SK-N-SH (cell line): ENCODE measurements around the gene MFSD8. TPM values are rescaled to one million over a fixed set of nuclear protein-coding genes. Genes with fewer than 3 reads are reported as not detected.

Experiments used
- CTCF ChIA-PET: fragments of 300-600, 350-600 bp; formaldehyde crosslinking; extraction: SDS; loops from one replicate; lab custom pipeline; 2021; lab: Yijun Ruan, JAX
- POLR2A ChIA-PET: fragments of 350-600 bp; sonication (Branson Sonifier 250); formaldehyde crosslinking; extraction: SDS; loops from one replicate; lab custom pipeline; 2020; ENCODE audit warnings: antibody characterized with exemption, inconsistent platforms; lab: Yijun Ruan, JAX
- DNase-seq: peaks from one replicate; pipeline ENCODE4 v3.0.0; 2012
- H2AFZ ChIP-seq: fragments of 200-600 bp; sonication (generic); 2 replicates; pipeline ENCODE4 v1.8.1; 2016; ENCODE audit warnings: antibody characterized with exemption, mild to moderate bottlenecking, low read depth
- H3F3A ChIP-seq: fragments of 200-600 bp; sonication (generic); replicated peaks from 2 replicates; pipeline ENCODE3; 2016; ENCODE audit warnings: antibody characterized with exemption, mild to moderate bottlenecking; ENCODE audit not compliant: insufficient read depth
- H3K27ac ChIP-seq, 2 experiments: fragments of 200-500 bp in 1 of 2; fragments of 200-600 bp in 1 of 2; sonication (Bioruptor generic) in 1 of 2; sonication (generic), shearing (Covaris generic) in 1 of 2; 2 replicates each; pipeline versions ENCODE4 v1.5.1 to v1.6.1; 2014 to 2016; ENCODE audit warnings: low read depth in 2 of 2, inconsistent platforms in 1 of 2, low read length in 1 of 2, mild to moderate bottlenecking in 1 of 2, mixed read lengths in 1 of 2
- H3K27me3 ChIP-seq: fragments of 200-600 bp; sonication (generic), shearing (Covaris generic); 2 replicates; pipeline ENCODE4 v1.6.1; 2016; ENCODE audit warnings: mixed run types; ENCODE audit not compliant: insufficient read depth
- H3K36me3 ChIP-seq, 2 experiments: fragments of 200-500 bp in 1 of 2; fragments of 200-600 bp in 1 of 2; sonication (Bioruptor generic) in 1 of 2; sonication (generic) in 1 of 2; replicated peaks in 1 of 2; 2 replicates each; pipeline versions ENCODE3 to v1.5.1; 2014 to 2016; ENCODE audit warnings: low read length in 1 of 2, mild to moderate bottlenecking in 1 of 2; ENCODE audit not compliant: insufficient read depth in 2 of 2, control insufficient read depth in 1 of 2
- H3K4me1 ChIP-seq, 2 experiments: fragments of 200-500 bp in 1 of 2; fragments of 200-600 bp in 1 of 2; sonication (Bioruptor generic) in 1 of 2; sonication (generic), shearing (Covaris generic) in 1 of 2; 2 replicates each; pipeline versions ENCODE4 v1.5.1 to v1.6.1; 2014 to 2016; ENCODE audit warnings: low read depth in 1 of 2, low read length in 1 of 2, mixed run types in 1 of 2; ENCODE audit not compliant: insufficient read depth in 2 of 2, control insufficient read depth in 1 of 2
- H3K4me2 ChIP-seq: fragments of 200-600 bp; sonication (generic), shearing (Covaris generic); 2 replicates; pipeline ENCODE4 v1.6.1; 2017; ENCODE audit warnings: mixed run types
- H3K4me3 ChIP-seq, 2 experiments: fragments of 200-500 bp in 1 of 2; fragments of 200-600 bp in 1 of 2; sonication (Bioruptor generic) in 1 of 2; sonication (generic), shearing (Covaris generic) in 1 of 2; 2 replicates each; pipeline versions ENCODE4 v1.5.1 to v1.8.1; 2014 to 2016; ENCODE audit warnings: low read depth in 2 of 2, inconsistent platforms in 1 of 2, low read length in 1 of 2, mild to moderate bottlenecking in 1 of 2, mixed read lengths in 1 of 2, moderate library complexity in 1 of 2
- H3K79me2 ChIP-seq: fragments of 200-600 bp; sonication (generic); 2 replicates; pipeline ENCODE4 v1.8.1; 2017; ENCODE audit warnings: mild to moderate bottlenecking; ENCODE audit not compliant: insufficient read depth
- H3K9ac ChIP-seq: fragments of 200-600 bp; sonication (generic); 2 replicates; pipeline ENCODE4 v1.6.1; 2017; ENCODE audit warnings: mixed run types
- H3K9me2 ChIP-seq: fragments of 200-600 bp; sonication (generic); 2 replicates; pipeline ENCODE4 v1.6.1; 2017; ENCODE audit warnings: mixed run types
- H3K9me3 ChIP-seq: fragments of 200-600 bp; sonication (generic); 2 replicates; pipeline ENCODE4 v1.6.1; 2017; ENCODE audit warnings: mixed run types, mild to moderate bottlenecking, moderate library complexity
- H4K20me1 ChIP-seq: fragments of 200-600 bp; sonication (generic); 2 replicates; pipeline ENCODE4 v1.6.1; 2017; ENCODE audit warnings: mild to moderate bottlenecking, mixed run types; ENCODE audit not compliant: insufficient read depth
- CHD2 ChIP-seq: fragments of 150-350 bp; IDR thresholded peaks from 2 replicates; pipeline ENCODE4 v1.6.1; 2018; ENCODE audit warnings: low read length; ENCODE audit not compliant: partially characterized antibody
- CTCF ChIP-seq: fragments of 200-600 bp; sonication (generic); IDR thresholded peaks from 2 replicates; pipeline ENCODE4 v1.6.1; 2017; ENCODE audit warnings: antibody characterized with exemption, mild to moderate bottlenecking, moderate library complexity
- ELF1 ChIP-seq: IDR thresholded peaks from 2 replicates; pipeline ENCODE4 v1.4.0; 2012
- EP300 ChIP-seq, 2 experiments: IDR thresholded peaks; 2 replicates each; pipeline versions ENCODE4 v1.4.0 to v1.6.1; 2012; ENCODE audit warnings: borderline replicate concordance in 1 of 2, low read depth in 1 of 2, low read length in 1 of 2
- EZH2phosphoT487 ChIP-seq: fragments of 200-600 bp; sonication (generic); IDR thresholded peaks from 2 replicates; pipeline ENCODE4 v1.6.1; 2017; ENCODE audit warnings: low read depth, mixed run types, mild to moderate bottlenecking, antibody characterized with exemption, moderate library complexity, borderline replicate concordance
- FOSL2 ChIP-seq: IDR thresholded peaks from 2 replicates; pipeline ENCODE4 v1.4.0; 2012; ENCODE audit warnings: low read depth, mild to moderate bottlenecking, moderate library complexity, borderline replicate concordance
- FOXJ3 ChIP-seq: sonication (generic); formaldehyde crosslinking; IDR thresholded peaks from 2 replicates; pipeline ENCODE4 v1.5.1; 2020; ENCODE audit warnings: mild to moderate bottlenecking, missing genetic modification reagents
- FOXM1 ChIP-seq: IDR thresholded peaks from 2 replicates; pipeline ENCODE4 v1.4.0; 2012; ENCODE audit warnings: low read depth, mild to moderate bottlenecking
- GABPA ChIP-seq: IDR thresholded peaks from 2 replicates; pipeline ENCODE4 v1.4.0; 2012; ENCODE audit warnings: low read depth, mild to moderate bottlenecking
- IRF3 ChIP-seq: fragments of 150-350 bp; IDR thresholded peaks from 2 replicates; pipeline ENCODE4 v1.6.1; 2016; ENCODE audit warnings: mild to moderate bottlenecking, low read depth, low read length
- MEF2A ChIP-seq: IDR thresholded peaks from 2 replicates; pipeline ENCODE4 v1.4.0; 2012; ENCODE audit warnings: low read depth, borderline replicate concordance
- NFIC ChIP-seq: IDR thresholded peaks from 2 replicates; pipeline ENCODE4 v1.4.0; 2012; ENCODE audit warnings: borderline replicate concordance
- NRF1 ChIP-seq: IDR thresholded peaks from 2 replicates; pipeline ENCODE4 v1.6.1; 2012; ENCODE audit warnings: low read depth, mild to moderate bottlenecking, low read length
- PBX3 ChIP-seq: IDR thresholded peaks from 2 replicates; pipeline ENCODE4; 2012
- POLR2AphosphoS5 ChIP-seq: IDR thresholded peaks from 2 replicates; pipeline ENCODE4 v1.6.1; 2012; ENCODE audit warnings: low read depth, low read length
- RAD21 ChIP-seq: IDR thresholded peaks from 2 replicates; pipeline ENCODE4 v1.6.1; 2012; ENCODE audit warnings: mild to moderate bottlenecking, low read length
- RCOR1 ChIP-seq: fragments of 150-350 bp; IDR thresholded peaks from 2 replicates; pipeline ENCODE4 v1.6.1; 2017; ENCODE audit warnings: antibody characterized with exemption, low read length
- REST ChIP-seq: IDR thresholded peaks from 2 replicates; pipeline ENCODE4 v1.6.1; 2012; ENCODE audit warnings: mild to moderate bottlenecking, low read depth, low read length, moderate library complexity
- RXRA ChIP-seq: IDR thresholded peaks from 2 replicates; pipeline ENCODE4 v1.4.0; 2012; ENCODE audit warnings: low read depth, mild to moderate bottlenecking, borderline replicate concordance
- TAF1 ChIP-seq: IDR thresholded peaks from 2 replicates; pipeline ENCODE4 v1.6.1; 2012; ENCODE audit warnings: low read depth, mild to moderate bottlenecking, low read length, moderate library complexity, borderline replicate concordance
- TCF12 ChIP-seq: IDR thresholded peaks from 2 replicates; pipeline ENCODE4 v1.4.0; 2012
- YY1 ChIP-seq: IDR thresholded peaks from 2 replicates; pipeline ENCODE4 v1.4.0; 2012; ENCODE audit warnings: low read depth, mild to moderate bottlenecking
- WGBS: methylation state at CpG from one replicate; pipeline ENCODE4 v1.1.6; 2017; ENCODE audit warnings: low lambda C conversion rate; 5-methylcytosine and 5-hydroxymethylcytosine counted together
- polyA plus RNA-seq, 3 experiments: library from polyadenylated mRNA; depleted of rRNA; stranded (reverse); fragments of >200 nt; gene quantifications; 2 replicates each; pipeline ENCODE4 v1.2.3, GENCODE V29; 2012
- TF ChIP-seq, protein P1 (sequence below): IDR thresholded peaks from 2 replicates; pipeline ENCODE4 v1.4.0; 2012; ENCODE audit warnings: low read depth, borderline replicate concordance
- TF ChIP-seq, protein P2 (sequence below): IDR thresholded peaks from 2 replicates; pipeline ENCODE4 v1.4.0; 2012; ENCODE audit warnings: low read depth, borderline replicate concordance

MFSD8 gene
- polyA plus RNA-seq, 1 of the 3 experiments (the other 2 are of a cell fraction): 7.5 TPM

DNA sequence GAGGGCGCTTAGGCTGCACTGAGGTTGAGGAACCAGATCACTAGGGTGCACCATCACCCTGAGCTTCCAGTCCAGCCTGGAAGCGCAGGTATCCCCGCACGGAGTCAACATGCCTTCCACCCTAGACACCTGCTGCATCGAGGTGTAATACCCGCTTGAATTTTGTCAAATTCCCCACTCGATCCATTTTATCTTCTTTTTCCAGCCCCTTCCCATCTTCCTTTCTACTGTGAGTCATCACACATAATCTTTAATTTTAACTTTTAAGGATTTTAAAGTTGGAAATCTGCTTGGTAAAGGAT is 83.5 kb downstream of the MFSD8 start:
- no peaks in the 10 kb centered on the region for H3K9me2 ChIP-seq
- H3K79me2 ChIP-seq: peaks cover 63% of the 10 kb centered on the region
- H3K4me3 ChIP-seq: peak overlapping the region; percentile 76 to 99
- peak overlapping the region; percentile 70 to 83; a peak in 3 of 4 replicates for H3K27ac ChIP-seq
- H3F3A ChIP-seq: no peaks in the 10 kb centered on the region
- peak overlapping the region; percentile 97 for H3K9ac ChIP-seq
- peaks cover 15 to 19% of the 10 kb centered on the region in 2 experiments for H3K36me3 ChIP-seq
- no peak for DNase-seq
- H2AFZ ChIP-seq: peak overlapping the region; percentile 98
- H4K20me1 ChIP-seq: no peaks in the 10 kb centered on the region
- POLR2A ChIA-PET: interaction anchor here (0.8 to 1.6 kb wide), 5 partner anchors 9 to 179 kb away, joined by 3 to 12 read pairs (median 5); partner anchors contain the start of genes ABHD18, HSPA4L, LARP1B and MFSD8
- peak overlapping the region; percentile 81 for H3K4me2 ChIP-seq
- 5% methylated on average over 4 of the region's 7 CpGs for WGBS
- peaks cover 0 to 5% of the 10 kb centered on the region in 2 experiments; a peak in 3 of 4 replicates for H3K4me1 ChIP-seq
- H3K9me3 ChIP-seq: no peaks in the 10 kb centered on the region
- CTCF ChIA-PET: interaction anchor here (1.1 to 1.5 kb wide), 2 partner anchors 84 to 98 kb away, joined by 3 to 6 read pairs; partner anchors contain the start of genes ABHD18 and MFSD8
- H3K27me3 ChIP-seq: no peaks in the 10 kb centered on the region
- TF ChIP-seq EZH2phosphoT487 (no peak), REST (no peak), TCF12 (no peak), YY1 (no peak), MEF2A (no peak), RCOR1 (0 out of 2 replicates have a peak, but pooled peaks have one; percentile 17), IRF3 (no peak), RXRA (no peak), GABPA (no peak), RAD21 (peak; percentile 49), NFIC (no peak), EP300 (IDR thresholded peaks at IDR 0.05; ENCODE audit: borderline replicate concordance in 1 of 2, low read depth in 1 of 2, low read length in 1 of 2) (no peak), PBX3 (no peak), POLR2AphosphoS5 (0 out of 2 replicates have a peak, but pooled peaks have one; percentile 3), FOXM1 (no peak), NRF1 (no peak), FOSL2 (no peak), CTCF (0 out of 2 replicates have a peak, but pooled peaks have one; percentile 13), TAF1 (no peak), ELF1 (no peak), CHD2 (no peak), FOXJ3 (no peak)
- TF ChIP-seq, protein P1, sequence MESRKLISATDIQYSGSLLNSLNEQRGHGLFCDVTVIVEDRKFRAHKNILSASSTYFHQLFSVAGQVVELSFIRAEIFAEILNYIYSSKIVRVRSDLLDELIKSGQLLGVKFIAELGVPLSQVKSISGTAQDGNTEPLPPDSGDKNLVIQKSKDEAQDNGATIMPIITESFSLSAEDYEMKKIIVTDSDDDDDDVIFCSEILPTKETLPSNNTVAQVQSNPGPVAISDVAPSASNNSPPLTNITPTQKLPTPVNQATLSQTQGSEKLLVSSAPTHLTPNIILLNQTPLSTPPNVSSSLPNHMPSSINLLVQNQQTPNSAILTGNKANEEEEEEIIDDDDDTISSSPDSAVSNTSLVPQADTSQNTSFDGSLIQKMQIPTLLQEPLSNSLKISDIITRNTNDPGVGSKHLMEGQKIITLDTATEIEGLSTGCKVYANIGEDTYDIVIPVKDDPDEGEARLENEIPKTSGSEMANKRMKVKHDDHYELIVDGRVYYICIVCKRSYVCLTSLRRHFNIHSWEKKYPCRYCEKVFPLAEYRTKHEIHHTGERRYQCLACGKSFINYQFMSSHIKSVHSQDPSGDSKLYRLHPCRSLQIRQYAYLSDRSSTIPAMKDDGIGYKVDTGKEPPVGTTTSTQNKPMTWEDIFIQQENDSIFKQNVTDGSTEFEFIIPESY: no peak
- TF ChIP-seq, protein P2, sequence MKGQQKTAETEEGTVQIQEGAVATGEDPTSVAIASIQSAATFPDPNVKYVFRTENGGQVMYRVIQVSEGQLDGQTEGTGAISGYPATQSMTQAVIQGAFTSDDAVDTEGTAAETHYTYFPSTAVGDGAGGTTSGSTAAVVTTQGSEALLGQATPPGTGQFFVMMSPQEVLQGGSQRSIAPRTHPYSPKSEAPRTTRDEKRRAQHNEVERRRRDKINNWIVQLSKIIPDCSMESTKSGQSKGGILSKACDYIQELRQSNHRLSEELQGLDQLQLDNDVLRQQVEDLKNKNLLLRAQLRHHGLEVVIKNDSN: no peak
